PC-9 (cell line): ENCODE results near the gene DPP10.

Experiments
- EZH2 ChIP-seq: fragments of 200-600 bp; sonication (generic); IDR thresholded peaks from 2 replicates; pipeline ENCODE4 v1.8.0; 2017; ENCODE audit warnings: antibody characterized with exemption, low read depth
- TF ChIP-seq, protein P1 (sequence below): fragments of 200-600 bp; sonication (generic); conservative IDR thresholded peaks from 2 replicates; pipeline ENCODE4 v1.6.1; 2017; ENCODE audit warnings: mixed run types, antibody characterized with exemption, mild to moderate bottlenecking, moderate library complexity

GRCh38 chr2:115083711-115084110 lies 641.3 kb downstream of the DPP10 start:
- TF ChIP-seq, protein P1, sequence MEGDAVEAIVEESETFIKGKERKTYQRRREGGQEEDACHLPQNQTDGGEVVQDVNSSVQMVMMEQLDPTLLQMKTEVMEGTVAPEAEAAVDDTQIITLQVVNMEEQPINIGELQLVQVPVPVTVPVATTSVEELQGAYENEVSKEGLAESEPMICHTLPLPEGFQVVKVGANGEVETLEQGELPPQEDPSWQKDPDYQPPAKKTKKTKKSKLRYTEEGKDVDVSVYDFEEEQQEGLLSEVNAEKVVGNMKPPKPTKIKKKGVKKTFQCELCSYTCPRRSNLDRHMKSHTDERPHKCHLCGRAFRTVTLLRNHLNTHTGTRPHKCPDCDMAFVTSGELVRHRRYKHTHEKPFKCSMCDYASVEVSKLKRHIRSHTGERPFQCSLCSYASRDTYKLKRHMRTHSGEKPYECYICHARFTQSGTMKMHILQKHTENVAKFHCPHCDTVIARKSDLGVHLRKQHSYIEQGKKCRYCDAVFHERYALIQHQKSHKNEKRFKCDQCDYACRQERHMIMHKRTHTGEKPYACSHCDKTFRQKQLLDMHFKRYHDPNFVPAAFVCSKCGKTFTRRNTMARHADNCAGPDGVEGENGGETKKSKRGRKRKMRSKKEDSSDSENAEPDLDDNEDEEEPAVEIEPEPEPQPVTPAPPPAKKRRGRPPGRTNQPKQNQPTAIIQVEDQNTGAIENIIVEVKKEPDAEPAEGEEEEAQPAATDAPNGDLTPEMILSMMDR: no peak
- TF ChIP-seq EZH2: no peak
